Middle frontal gyrus (tissue), 1 donor: ENCODE data around the gene ZGPAT.

Experiments
- DNase-seq: peaks from one replicate; pipeline ENCODE4 v3.0.0-alpha.2; 2015; ENCODE audit warnings: low spot score; ENCODE audit errors: extremely low spot score

Gene ZGPAT

GRCh38 chr20:63678667-63679465 is 29.0 kb upstream of the ZGPAT start:
- DNase-seq = no peak

- no peak for DNase-seq
Measured at GRCh38 chr20:63679799-63680305, 28.0 kb upstream of the ZGPAT start.

- DNase-seq = no peak
Measured at GRCh38 chr20:63680427-63680826, 27.4 kb upstream of the ZGPAT start.

- DNase-seq = no peak
Measured at GRCh38 chr20:63680857-63681608, 26.8 kb upstream of the ZGPAT start.

- DNase-seq = no peak
Measured at GRCh38 chr20:63681609-63682142, 26.2 kb upstream of the ZGPAT start.

- peak; percentile 42 for DNase-seq
Measured at GRCh38 chr20:63682384-63683139, 25.3 kb upstream of the ZGPAT start.

GRCh38 chr20:63685269-63686026 is 22.4 kb upstream of the ZGPAT start:
- no peak for DNase-seq

GRCh38 chr20:63686094-63686491 is 21.7 kb upstream of the ZGPAT start:
- no peak for DNase-seq

GRCh38 chr20:63686492-63687321 is 21.1 kb upstream of the ZGPAT start:
- no peak for DNase-seq

- DNase-seq = no peak
Measured at GRCh38 chr20:63687419-63688178, 20.2 kb upstream of the ZGPAT start.

- no peak for DNase-seq
Measured at GRCh38 chr20:63688228-63689045, 19.4 kb upstream of the ZGPAT start.

- DNase-seq = no peak
Measured at GRCh38 chr20:63689046-63690002, 18.5 kb upstream of the ZGPAT start.

- no peak for DNase-seq
Measured at GRCh38 chr20:63690003-63690897, 17.6 kb upstream of the ZGPAT start.

- no peak for DNase-seq
Measured at GRCh38 chr20:63690898-63691710, 16.7 kb upstream of the ZGPAT start.
